Fibroblast of the conjunctiva (primary cell): Measurements from ENCODE around the gene CC2D1A.

Source experiments
- DNase-seq: peaks from one replicate; pipeline ENCODE4 v3.0.0-alpha.2; 2010; ENCODE audit warnings: low read depth

CC2D1A gene

DNA sequence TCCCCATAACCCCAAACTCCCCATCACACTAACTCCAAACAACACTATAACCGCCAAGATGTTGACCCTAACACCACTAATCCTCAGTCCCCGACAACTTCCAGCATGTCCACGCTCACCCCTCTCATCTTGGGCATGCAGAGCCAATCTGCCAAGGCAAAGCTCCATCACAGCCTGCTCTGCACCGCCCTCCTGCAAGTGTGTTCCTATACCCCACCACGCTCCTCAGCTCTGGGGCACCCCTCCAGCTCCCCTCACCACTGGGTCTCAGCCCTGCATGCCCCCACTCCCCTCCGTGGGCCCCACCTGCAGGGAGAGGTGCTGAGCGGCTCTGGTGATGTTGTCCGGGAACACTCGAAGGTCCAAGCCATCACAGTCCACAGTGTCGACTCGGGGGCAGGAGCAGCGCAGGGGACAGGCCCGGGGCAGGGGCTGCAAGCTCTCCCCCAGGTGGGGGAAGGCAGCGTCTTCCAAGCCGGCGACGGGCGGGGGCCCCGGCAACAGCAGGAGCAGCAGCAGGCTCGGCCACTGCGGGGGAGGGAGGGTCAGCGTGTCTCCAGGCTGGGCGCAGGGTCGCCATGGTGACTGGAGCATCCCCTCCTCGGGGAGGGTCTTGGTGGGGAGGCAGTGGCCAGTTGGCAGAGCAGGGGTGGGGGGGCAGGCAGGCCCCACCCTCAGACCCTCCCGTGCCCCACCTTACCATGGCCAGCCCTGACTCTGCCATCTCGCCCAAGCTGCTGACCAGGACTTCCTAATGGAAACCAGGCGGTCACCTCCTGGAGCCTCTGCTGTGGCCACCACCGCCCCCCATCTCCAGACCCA lies 31.7 kb downstream of the CC2D1A start:
- DNase-seq, result no peak

- DNase-seq, result peak; percentile 40
Measured at GRCh38 chr19:13938301-13939064, 32.5 kb downstream of the CC2D1A start, which contains the start of gene PODNL1. Gene PODNL1 (minus strand): TSS chr19:13938417. CDS start chr19:13938181, 236 bp downstream.

GRCh38 chr19:13942023-13942684 lies 36.2 kb downstream of the CC2D1A start:
- DNase-seq, result no peak

- no peak for DNase-seq
Measured at GRCh38 chr19:13946414-13946813, 40.4 kb downstream of the CC2D1A start.

DNA sequence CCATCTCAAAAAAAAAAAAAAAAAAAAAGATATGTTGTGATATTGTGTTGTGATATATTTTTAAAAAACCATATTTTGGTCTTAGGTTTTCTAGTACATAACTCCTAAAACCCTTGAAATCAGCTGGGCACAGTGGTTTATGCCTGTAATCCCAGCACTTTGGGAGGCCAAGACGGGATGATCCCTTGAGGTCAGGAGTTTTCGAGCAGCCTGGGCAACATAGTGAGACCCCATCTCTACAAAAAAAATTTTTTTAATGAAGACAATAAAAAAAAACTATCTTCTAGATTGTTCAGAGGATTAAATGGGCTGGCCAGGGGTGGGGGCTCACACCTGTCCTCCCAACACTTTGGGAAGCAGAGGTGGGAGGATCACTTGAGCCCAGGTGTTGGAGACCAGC lies 45.0 kb downstream of the CC2D1A start:
- no peak for DNase-seq

DNA sequence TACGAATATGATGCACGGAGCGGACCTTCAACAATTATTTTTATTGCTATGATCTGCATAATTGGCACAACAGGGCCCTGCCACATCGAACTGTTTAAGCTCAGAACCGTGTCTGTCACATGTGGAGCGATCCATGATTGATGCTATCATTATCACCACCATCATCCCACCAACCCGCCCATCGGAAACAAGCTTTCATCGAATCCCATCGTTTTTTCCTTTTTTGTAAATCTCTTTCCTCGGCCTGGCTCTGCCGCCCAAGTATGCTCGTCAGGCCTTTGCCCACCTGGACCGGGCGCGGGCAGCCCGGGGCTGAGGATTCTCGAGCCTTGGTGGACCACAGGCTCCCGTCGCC lies 45.8 kb downstream of the CC2D1A start:
- DNase-seq, result no peak

DNA sequence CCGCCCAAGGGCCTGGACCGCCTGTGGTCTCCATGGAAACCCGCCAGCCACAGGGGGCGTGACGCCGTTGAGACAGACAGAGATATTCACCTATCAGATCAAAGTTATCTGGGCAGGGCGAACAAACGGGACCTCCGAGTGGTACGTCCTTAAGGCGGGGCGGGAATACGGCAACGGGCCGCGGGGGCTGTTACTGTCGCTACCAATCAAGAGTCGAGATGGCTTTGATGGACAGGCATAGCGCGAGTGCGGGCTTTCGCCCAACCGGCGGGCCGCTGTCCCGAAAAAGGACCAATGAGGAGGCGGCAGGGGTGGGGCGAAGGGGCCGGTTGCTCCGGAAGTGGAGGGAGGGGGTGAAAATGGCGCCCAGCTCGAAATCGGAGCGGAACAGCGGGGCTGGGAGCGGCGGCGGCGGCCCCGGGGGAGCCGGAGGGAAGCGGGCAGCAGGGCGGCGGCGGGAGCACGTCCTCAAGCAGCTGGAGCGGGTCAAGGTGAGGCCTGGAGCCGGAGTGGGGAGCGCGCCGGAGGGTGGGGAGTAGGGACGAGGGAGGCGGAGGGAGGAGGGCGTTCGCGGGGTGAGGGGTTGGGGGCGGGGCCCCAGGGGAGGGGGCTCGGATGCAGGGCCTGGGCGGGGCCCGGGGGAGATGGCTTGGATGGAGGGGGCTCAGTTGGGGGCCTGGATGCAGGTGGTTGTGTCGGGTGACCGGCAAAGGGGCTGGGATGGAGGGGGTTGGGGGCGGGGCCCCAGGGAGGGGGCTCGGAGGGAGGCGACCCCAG lies 46.3 kb downstream of the CC2D1A start, which contains the start of gene DCAF15:
Gene DCAF15 (plus strand): TSS at position 356 of the 777 bp plus-strand sequence. CDS start 4 bp downstream, at position 360.
- DNase-seq, result peak; percentile 99

DNA sequence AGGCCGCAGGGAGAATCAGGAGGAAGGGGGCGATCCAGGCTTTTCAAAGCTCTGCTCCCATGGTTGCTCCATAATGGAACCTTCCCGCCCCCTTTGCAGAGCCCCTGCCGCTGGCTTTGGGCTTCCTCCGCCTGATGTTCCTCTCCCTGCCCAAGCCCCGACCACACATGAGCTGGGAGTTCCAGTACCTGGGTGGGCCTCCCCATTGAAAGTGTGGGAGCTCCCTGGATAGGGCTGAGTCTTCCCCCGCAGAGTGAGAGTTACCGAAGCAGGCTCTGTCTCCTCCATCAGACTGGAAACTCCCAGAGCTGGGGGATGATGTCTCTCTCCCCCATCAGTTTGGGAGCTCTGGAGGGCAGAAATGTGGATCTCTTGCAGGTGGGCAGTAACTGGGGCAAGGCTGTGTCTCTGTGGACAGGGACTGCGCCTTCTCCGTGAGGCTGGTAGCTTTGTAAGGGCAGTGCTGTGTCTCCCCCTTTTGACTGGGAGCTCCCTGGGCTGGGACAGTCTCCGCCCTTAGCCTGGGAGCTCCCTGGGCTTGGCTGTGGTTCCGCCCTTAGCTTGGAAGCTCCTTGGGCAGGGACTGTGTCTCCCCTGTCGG lies 47.0 kb downstream of the CC2D1A start:
- peak; percentile 27 for DNase-seq

- no peak for DNase-seq
Measured at GRCh38 chr19:13954185-13954584, 48.2 kb downstream of the CC2D1A start.

DNA sequence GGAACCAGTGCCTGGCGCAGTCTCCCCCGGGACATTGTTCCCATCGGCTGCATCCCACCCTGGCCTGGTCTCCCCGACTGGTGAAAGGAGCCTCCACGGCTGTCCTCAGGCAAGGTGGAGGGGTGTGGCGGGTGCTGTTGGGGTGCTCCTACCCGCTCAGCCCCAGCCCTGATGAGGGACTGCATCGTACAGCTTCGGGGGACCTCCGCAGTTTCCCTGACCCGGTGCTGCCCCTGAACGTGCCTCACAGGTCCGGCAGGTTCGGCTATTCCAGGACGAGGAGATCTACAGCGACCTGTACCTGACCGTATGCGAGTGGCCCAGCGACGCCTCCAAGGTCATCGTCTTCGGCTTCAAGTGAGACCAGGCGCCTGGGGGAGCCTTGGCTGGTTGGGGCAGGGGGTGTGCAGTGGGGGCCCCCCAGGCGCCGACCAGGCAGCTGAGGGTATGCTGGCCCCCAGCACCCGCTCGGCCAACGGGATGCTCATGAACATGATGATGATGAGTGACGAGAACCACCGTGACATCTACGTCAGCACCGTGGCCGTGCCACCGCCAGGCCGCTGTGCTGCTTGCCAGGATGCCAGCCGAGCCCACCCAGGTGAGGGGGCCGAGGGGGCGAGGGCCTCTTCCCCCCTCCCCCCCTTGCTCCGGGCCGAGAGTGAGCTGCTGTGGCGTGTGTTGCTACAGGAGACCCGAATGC lies 49.8 kb downstream of the CC2D1A start:
- DNase-seq, result no peak

DNA sequence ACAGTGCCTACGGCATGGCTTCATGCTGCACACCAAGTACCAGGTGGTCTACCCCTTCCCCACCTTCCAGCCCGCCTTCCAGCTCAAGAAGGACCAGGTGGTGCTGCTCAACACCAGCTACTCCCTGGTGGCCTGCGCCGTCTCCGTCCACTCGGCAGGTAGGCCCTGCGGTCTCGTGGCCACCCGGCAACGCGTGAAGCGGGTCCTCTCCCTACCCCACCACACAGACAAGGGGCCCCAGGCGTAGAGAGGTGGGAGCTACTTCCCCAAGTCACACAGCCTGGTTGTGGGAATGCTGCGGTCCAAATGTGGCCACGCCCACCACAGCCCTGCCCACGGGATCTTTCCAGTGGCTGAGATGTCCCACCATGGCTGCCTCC lies 50.4 kb downstream of the CC2D1A start:
- DNase-seq, result no peak

GRCh38 chr19:13957051-13957450 lies 51.0 kb downstream of the CC2D1A start:
- DNase-seq, result no peak

GRCh38 chr19:13958043-13958442 lies 52.0 kb downstream of the CC2D1A start:
- no peak for DNase-seq

DNA sequence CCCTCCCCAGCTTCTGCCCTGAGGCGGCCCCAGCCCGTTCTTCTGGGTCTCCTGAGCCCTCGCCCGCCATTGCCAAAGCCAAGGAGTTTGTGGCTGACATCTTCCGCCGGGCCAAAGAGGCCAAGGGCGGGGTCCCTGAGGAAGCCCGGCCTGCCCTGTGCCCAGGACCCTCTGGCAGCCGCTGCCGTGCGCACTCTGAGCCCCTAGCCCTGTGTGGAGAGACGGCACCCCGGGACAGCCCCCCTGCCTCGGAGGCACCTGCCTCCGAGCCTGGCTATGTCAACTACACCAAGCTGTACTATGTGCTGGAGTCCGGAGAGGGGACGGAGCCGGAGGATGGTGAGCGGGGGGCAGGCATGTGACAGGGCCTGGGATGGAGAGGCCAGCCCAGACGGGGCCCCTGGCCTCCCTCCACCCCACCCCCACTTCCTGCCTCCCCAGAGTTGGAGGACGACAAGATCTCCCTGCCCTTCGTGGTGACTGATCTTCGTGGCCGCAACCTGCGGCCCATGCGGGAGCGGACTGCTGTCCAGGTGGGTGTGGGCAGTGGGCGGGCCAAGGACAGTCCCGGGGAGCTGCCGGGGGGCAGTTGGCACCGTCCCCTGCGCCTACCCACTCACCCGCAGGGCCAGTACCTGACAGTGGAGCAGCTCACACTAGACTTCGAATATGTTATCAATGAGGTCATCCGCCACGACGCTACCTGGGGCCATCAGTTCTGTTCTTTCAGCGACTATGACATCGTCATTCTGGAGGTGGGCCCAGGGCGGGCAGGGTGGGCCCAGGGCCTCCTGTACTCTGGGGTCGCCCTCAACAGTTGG lies 53.4 kb downstream of the CC2D1A start:
- DNase-seq, result no peak

DNA sequence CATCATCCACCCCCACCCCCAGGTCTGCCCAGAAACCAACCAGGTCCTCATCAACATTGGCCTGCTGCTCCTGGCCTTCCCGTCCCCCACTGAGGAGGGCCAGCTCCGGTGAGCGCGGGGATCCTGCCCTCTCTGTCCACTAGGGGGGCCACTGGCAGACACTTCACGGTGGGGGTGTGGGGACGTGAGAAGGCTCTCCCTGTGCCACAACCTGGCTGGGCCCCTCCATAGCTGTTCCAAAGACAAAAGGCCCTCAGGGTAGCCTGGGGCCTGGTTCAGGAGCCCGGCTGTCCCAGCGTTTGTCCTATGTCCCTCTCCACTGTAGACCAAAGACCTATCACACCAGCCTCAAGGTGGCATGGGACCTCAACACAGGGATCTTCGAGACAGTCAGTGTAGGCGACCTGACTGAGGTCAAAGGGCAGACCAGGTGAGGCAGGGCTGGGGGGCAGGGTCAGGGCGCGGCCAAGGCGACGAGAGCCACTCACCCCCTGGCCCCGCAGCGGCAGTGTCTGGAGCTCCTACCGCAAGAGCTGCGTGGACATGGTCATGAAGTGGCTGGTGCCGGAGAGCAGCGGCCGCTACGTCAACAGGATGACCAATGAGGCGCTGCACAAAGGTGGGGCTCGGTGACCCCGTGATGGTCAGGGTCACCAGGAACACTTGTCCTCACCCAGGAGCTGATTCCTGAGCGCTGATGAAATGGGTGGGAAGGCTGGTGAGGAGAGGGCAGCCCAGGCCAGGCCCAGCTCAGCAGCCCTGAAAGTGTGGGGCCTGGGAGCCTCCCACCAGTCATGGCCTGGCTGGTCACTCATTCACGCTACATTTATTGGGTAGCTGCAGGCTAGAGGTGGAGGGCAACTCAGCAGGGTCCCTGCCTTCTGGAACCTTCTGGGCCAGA lies 54.2 kb downstream of the CC2D1A start:
- no peak for DNase-seq

DNA sequence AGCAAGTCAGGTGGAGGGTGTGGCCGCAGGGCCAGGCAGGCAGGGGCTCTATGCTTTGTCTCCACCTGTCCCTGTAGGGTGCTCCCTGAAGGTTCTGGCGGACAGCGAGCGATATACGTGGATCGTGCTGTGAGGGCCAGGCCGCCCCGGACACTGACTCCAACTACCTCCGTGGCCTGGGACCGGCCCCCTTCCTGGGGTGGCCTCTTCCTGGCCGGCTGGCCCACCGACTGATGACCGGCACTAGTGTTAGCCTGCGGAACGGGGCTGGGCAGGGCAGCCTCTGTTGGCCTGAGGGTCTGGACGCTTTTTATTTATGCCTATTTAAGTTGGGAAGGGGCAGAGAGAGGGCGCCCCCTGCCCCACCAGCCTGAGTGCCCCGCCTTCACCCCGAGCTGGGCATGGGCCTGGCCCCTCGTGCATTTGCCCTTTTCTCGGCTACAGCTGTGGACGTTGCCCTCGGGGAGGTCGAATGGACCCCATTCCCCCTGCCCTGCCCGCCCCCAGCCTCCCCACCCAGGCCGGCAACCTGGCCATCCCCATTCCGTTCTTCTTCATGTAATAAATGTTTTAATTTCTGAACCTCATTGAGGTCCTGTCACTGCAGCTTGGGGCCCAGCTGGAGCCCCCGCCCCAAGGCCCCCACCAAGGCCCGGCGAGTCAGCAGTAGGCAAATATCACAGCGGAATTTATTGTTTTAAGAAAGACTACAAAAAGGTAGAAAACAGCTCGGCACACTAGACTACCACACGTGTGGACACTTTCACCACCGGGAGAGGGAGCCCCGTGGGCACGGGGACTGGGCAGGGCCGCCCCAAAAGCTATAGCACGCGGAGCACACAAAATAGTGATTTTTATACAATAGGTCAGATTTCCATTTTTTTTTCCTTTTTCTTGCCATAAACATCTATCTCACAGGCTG lies 55.1 kb downstream of the CC2D1A start:
- no peak for DNase-seq

DNA sequence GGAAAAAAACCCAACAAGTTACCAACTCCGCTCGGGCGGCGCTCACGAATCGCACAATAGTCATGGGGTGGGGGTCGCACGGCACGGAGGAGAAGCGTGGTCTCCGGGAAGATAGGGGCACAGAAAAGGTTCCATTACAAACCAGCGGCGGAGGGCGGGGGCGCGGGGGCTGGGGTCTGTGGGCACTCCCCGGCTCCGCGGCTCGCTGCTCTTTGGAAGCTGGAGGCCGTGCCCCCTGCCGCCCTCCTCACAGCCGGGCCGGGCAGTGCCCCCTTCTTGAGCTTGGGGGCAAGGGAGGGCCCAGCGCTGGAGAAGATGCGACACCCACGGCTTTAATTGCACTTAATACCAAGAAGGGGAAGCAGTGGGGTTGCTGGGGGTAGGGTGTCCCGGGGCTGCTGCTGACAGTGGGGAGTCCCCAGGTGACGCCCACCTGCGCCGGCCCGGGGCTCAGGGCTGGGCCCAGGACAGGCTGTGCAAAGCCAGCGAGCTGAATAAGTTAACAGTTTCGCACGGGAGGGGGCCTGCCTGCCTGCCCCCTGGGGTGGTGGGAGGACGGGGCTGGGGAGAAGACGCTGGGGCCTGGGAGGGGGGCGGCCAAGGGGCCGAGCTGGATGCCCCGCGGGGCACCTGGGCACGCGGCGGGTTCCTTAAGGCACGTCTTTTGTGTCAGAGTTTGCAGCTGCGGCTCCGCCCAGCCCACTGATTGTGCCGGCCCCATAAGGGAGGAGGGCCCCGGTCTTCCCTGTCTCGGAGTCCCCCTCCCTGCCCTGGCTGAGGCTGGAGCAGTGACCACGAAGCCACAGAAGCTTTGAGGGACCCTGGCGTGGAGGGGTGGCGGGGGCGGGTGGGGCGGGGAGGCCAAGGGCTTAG lies 56.1 kb downstream of the CC2D1A start:
- DNase-seq, result no peak
